ENCODE results near the gene RTKN2.

DNA sequence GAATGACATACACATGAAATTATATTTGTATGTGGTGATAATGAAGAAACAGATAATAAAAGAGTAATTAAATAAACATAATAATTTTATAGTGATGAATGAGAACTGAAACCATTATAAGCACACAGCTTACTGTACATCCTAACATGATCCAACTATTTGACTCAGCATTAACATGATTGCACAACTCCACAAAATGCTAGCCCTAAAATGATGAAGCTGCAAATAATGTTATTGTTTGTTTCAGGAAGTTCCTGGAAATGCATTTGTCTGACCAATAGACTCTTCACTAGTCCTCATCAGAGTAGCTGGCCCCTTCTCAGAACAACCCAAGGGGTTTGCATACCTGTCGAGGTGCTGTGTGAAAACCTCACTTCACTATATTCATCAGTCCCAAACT, 115.5 kb downstream of the RTKN2 start:
- TF ChIP-seq, protein P1, sequence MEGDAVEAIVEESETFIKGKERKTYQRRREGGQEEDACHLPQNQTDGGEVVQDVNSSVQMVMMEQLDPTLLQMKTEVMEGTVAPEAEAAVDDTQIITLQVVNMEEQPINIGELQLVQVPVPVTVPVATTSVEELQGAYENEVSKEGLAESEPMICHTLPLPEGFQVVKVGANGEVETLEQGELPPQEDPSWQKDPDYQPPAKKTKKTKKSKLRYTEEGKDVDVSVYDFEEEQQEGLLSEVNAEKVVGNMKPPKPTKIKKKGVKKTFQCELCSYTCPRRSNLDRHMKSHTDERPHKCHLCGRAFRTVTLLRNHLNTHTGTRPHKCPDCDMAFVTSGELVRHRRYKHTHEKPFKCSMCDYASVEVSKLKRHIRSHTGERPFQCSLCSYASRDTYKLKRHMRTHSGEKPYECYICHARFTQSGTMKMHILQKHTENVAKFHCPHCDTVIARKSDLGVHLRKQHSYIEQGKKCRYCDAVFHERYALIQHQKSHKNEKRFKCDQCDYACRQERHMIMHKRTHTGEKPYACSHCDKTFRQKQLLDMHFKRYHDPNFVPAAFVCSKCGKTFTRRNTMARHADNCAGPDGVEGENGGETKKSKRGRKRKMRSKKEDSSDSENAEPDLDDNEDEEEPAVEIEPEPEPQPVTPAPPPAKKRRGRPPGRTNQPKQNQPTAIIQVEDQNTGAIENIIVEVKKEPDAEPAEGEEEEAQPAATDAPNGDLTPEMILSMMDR (IDR thresholded peaks at IDR 0.05; ENCODE audit: insufficient read depth, low read length, poor library complexity, severe bottlenecking), result no peak
- no peak for TF ChIP-seq EZH2phosphoT487 (conservative IDR thresholded peaks at IDR 0.05; ENCODE audit: low read length)

Data from SU-DHL-6 (cell line).